ENCODE measurements around the gene DUSP10.

DNA sequence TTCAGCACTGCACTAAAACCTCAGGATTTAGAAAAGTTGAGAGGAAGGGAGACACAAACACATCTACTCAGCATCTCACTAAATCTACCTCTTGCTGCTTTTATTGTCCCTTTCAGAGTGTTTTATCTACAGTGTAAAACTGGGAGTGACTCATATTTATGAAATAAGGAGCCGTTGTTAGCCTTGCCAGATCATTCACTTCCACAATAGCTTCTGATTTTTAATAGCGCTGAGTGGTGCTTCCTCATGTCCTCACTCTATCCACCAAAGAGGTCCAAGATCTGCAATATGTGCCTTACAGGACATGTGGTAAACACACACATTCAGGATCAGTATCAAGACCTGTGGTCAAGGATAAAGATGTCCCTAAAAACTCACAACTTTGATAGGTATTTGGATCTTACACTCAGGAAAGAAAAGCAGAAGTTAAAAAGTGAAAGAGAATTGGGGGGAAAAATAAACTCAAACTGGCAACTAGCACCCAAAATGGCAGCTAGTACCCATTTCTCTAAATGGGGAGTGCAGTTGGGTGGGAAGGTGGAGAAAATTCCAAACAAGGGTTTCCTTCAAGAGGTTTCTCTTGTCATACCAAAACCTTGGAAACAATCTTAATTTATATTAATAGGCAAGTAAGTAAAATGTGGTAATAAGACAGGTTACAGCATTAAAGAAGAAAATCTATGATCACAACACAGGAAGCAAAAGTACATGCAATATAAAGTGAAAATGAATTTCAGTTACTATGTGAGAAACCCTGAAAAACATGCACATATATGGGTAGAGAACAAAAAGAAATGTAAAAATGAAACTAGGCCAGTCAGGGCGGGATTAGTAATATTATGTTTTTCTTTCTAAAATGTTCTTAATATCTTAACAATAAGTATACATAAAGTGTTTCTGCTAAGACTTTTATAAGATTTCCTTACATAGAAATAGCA is 15.9 kb downstream of the DUSP10 start:
- TF ChIP-seq, protein P1, sequence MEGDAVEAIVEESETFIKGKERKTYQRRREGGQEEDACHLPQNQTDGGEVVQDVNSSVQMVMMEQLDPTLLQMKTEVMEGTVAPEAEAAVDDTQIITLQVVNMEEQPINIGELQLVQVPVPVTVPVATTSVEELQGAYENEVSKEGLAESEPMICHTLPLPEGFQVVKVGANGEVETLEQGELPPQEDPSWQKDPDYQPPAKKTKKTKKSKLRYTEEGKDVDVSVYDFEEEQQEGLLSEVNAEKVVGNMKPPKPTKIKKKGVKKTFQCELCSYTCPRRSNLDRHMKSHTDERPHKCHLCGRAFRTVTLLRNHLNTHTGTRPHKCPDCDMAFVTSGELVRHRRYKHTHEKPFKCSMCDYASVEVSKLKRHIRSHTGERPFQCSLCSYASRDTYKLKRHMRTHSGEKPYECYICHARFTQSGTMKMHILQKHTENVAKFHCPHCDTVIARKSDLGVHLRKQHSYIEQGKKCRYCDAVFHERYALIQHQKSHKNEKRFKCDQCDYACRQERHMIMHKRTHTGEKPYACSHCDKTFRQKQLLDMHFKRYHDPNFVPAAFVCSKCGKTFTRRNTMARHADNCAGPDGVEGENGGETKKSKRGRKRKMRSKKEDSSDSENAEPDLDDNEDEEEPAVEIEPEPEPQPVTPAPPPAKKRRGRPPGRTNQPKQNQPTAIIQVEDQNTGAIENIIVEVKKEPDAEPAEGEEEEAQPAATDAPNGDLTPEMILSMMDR (IDR thresholded peaks at IDR 0.05) = no peak
- TF ChIP-seq POLR2A (IDR thresholded peaks at IDR 0.05) = no peak
